ENCODE data around the gene ZNF546.

Gene ZNF546

DNA sequence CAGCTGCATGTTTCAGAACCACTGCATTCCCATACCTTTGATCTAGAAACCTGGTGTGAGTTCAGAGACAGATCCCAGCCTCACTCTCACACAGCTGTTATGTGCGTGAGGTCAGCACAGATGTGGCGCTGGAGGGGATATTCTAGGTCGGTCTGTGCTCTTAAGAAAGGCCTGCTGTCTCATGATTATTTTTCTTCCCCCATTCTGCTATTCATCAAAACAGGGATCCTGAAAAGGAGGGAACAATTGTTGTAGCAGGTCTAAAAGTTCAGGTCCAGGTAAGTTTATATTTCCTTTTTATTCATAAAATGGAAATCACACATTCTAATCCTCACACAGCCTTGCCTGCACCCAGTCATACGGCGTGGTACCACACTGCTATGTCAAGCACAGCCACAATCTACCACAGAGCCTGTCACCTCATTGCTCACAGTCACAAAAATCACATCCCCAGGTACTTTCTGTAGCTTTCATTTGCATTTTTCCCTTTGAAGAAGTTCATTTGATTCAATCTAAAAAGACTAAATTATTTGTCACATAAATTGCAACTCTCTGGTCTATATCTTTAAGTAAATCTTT is 867 bp downstream of the ZNF546 start:
- intact Hi-C loops (cut with DNase I; ENCODE audit: low total_unique reads) = no loop called here
- no peaks in the 10 kb centered on the region for H3K27me3 ChIP-seq
- H3K9me3 ChIP-seq = peaks cover 0 to 4% (median 4%) of the 10 kb centered on the region in 3 donors
- peaks cover 0 to 10% (median 9%) of the 10 kb centered on the region in 3 donors for H3K36me3 ChIP-seq
- peak overlapping the region; percentile 94 to 95 for H3K27ac ChIP-seq
- H3K4me3 ChIP-seq = peak overlapping the region; percentile 59 to 82
- DNase-seq = no peak
- TF ChIP-seq, protein P1, sequence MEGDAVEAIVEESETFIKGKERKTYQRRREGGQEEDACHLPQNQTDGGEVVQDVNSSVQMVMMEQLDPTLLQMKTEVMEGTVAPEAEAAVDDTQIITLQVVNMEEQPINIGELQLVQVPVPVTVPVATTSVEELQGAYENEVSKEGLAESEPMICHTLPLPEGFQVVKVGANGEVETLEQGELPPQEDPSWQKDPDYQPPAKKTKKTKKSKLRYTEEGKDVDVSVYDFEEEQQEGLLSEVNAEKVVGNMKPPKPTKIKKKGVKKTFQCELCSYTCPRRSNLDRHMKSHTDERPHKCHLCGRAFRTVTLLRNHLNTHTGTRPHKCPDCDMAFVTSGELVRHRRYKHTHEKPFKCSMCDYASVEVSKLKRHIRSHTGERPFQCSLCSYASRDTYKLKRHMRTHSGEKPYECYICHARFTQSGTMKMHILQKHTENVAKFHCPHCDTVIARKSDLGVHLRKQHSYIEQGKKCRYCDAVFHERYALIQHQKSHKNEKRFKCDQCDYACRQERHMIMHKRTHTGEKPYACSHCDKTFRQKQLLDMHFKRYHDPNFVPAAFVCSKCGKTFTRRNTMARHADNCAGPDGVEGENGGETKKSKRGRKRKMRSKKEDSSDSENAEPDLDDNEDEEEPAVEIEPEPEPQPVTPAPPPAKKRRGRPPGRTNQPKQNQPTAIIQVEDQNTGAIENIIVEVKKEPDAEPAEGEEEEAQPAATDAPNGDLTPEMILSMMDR (IDR thresholded peaks at IDR 0.05) = no peak
- peaks cover 0 to 21% (median 16%) of the 10 kb centered on the region in 4 donors for H3K4me1 ChIP-seq

DNA sequence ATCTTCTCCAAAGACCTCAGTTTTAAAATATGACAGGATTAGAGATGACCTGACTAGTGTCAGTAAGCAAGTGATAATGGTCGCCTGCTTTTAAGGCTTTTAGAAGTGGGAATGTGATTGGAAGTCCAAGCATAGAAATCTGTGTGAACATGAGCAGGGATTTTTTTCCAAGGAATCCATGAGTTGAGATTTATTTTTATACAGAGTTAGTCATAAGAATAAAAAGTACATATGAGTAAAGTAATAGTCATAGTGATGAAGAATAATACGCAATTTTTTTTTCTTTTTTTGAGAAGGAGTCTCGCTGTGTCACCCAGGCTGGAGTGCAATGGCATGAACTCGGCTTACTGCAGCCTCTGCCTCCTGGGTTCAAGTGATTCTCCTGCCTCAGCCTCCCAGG is 1.6 kb downstream of the ZNF546 start:
- intact Hi-C loops (cut with DNase I; ENCODE audit: low total_unique reads) = no loop called here
- peaks cover 0 to 21% (median 16%) of the 10 kb centered on the region in 4 donors for H3K4me1 ChIP-seq

DNA sequence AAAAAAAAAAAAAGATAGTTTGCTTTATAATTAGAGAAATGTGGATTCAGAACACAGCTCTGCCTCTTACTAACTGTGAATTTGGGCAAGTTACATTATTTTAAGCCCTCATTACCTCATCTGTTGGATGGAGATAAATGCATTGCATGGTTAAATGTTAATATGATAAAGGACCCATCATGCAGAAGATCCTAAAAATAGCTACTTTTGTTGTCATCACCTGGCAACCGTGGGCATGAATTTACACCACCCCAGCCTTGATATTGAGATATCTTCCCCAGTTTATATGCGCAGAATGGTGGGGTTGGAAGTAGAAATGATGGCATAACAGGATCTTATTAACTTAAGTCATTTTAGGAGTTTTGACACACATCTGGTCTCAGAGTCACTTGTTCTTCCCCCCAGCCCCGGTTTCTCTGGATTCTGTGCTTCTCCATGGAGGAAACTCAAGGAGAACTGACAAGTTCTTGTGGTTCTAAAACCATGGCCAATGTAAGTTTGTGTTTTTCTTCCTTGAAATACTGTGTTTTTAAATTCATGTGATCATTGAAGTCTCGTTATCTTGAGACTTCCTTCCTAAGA is 8.9 kb downstream of the ZNF546 start:
- H3K27me3 ChIP-seq = no peaks in the 10 kb centered on the region
- H3K9me3 ChIP-seq = peaks cover 0 to 10% (median 0%) of the 10 kb centered on the region in 3 donors
- intact Hi-C loops (cut with DNase I; ENCODE audit: low total_unique reads) = no loop called here
- H3K4me3 ChIP-seq = no peak overlapping the region
- TF ChIP-seq, protein P1 (IDR thresholded peaks at IDR 0.05) = no peak
- H3K4me1 ChIP-seq = no peaks in the 10 kb centered on the region
- no peak for DNase-seq
- peaks cover 47 to 48% (median 48%) of the 10 kb centered on the region in 3 donors for H3K36me3 ChIP-seq
- no peak overlapping the region for H3K27ac ChIP-seq

More for the DNA sequence above, 1.6 kb downstream of the ZNF546 start:
- H3K36me3 ChIP-seq = peaks cover 0 to 10% (median 7%) of the 10 kb centered on the region in 3 donors
- no peak for DNase-seq
- TF ChIP-seq, protein P1 (IDR thresholded peaks at IDR 0.05) = no peak
- no peaks in the 10 kb centered on the region for H3K27me3 ChIP-seq
- H3K9me3 ChIP-seq = peaks cover 0 to 4% (median 2%) of the 10 kb centered on the region in 3 donors
- H3K27ac ChIP-seq = peak overlapping the region in 1 of 2 donors; percentile 94
- no peak overlapping the region for H3K4me3 ChIP-seq

DNA sequence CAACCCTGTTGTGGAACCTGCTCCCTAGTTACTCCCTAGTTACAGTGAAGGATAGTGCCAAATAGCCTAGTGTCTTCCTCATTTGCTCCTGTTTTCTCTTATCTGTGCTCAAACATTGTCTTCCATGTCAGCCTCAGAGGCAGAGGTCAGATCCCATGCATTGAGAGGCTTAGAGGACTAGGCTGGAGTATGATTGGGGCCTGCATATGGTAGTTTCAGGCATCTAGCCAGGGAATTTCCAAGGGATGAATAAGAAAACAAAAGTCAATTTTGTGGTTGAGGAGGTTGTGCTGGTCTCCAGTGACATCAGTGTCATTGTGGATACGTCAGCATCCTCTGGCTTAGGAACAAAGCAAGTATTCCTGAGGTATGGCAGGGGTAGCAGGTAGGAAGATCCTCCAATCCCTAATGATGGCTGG is 9.4 kb downstream of the ZNF546 start:
- intact Hi-C loops (cut with DNase I; ENCODE audit: low total_unique reads) = no loop called here
- TF ChIP-seq, protein P1 (IDR thresholded peaks at IDR 0.05) = no peak
- Histone ChIP-seq H3K27ac (no peak overlapping the region), H3K36me3 (peaks cover 52 to 53% (median 53%) of the 10 kb centered on the region in 3 donors), H3K4me1 (no peaks in the 10 kb centered on the region), H3K9me3 (peaks cover 0 to 15% (median 0%) of the 10 kb centered on the region in 3 donors), H3K27me3 (no peaks in the 10 kb centered on the region), H3K4me3 (no peak overlapping the region)
- no peak for DNase-seq

DNA sequence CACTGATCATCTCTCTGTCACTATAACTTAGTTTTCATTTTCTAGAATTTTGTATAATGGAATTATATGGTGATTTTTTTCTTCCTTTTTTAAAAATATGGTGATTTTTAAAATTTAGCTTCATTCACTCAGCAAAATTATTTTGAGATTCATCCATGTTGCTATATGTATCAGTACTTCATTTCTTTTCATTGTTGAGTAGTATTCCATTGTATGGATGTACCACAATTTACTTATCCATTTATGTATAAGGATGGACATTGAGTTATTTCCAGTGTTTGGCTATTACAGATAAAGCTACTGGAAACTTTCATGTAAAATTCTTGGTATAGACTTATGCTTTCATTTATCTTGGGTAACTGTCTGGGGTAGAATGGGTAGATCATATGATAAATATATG is 12.8 kb downstream of the ZNF546 start:
- peaks cover 3 to 40% (median 18%) of the 10 kb centered on the region in 3 donors for H3K9me3 ChIP-seq
- TF ChIP-seq, protein P1 (IDR thresholded peaks at IDR 0.05) = no peak
- DNase-seq = no peak
- peaks cover 84 to 87% (median 86%) of the 10 kb centered on the region in 3 donors for H3K36me3 ChIP-seq
- H3K4me1 ChIP-seq = no peaks in the 10 kb centered on the region
- H3K27me3 ChIP-seq = no peaks in the 10 kb centered on the region
- H3K27ac ChIP-seq = no peak overlapping the region
- H3K4me3 ChIP-seq = no peak overlapping the region
- intact Hi-C loops (cut with DNase I; ENCODE audit: low total_unique reads) = no loop called here

Measured in tibial artery (tissue), 4 donors.